Femur (tissue), 1 donor: ENCODE data around the gene EHBP1.

ENCODE experiments used
- DNase-seq: peaks from one replicate; pipeline ENCODE4 v3.0.0-alpha.2; 2017

EHBP1 gene

GRCh38 chr2:62894966-62895631 lies 189.6 kb downstream of the EHBP1 start:
- no peak for DNase-seq

GRCh38 chr2:62895632-62896009 lies 190.1 kb downstream of the EHBP1 start:
- no peak for DNase-seq

GRCh38 chr2:62897187-62897827 lies 191.8 kb downstream of the EHBP1 start:
- DNase-seq: no peak

- no peak for DNase-seq
Observed at GRCh38 chr2:62904344-62904743, 198.8 kb downstream of the EHBP1 start.

- DNase-seq: no peak
Observed at GRCh38 chr2:62908145-62908544, 202.6 kb downstream of the EHBP1 start.

GRCh38 chr2:62913311-62913710 lies 207.8 kb downstream of the EHBP1 start:
- DNase-seq: no peak

- DNase-seq: no peak
Observed at GRCh38 chr2:62919041-62919440, 213.5 kb downstream of the EHBP1 start.

- DNase-seq: no peak
Observed at GRCh38 chr2:62920070-62920469, 214.6 kb downstream of the EHBP1 start.

GRCh38 chr2:62923242-62923641 lies 217.7 kb downstream of the EHBP1 start:
- no peak for DNase-seq

GRCh38 chr2:62923881-62924280 lies 218.4 kb downstream of the EHBP1 start:
- no peak for DNase-seq

- no peak for DNase-seq
Observed at GRCh38 chr2:62928015-62928414, 222.5 kb downstream of the EHBP1 start.

- DNase-seq: no peak
Observed at GRCh38 chr2:62931536-62931935, 226.0 kb downstream of the EHBP1 start.

- no peak for DNase-seq
Observed at GRCh38 chr2:62933398-62933917, 227.9 kb downstream of the EHBP1 start.

- no peak for DNase-seq
Observed at GRCh38 chr2:62934517-62934916, 229.0 kb downstream of the EHBP1 start.

- no peak for DNase-seq
Observed at GRCh38 chr2:62938126-62938525, 232.6 kb downstream of the EHBP1 start.

GRCh38 chr2:62939735-62940491 lies 234.4 kb downstream of the EHBP1 start:
- DNase-seq: no peak

- DNase-seq: no peak
Observed at GRCh38 chr2:62940697-62941096, 235.2 kb downstream of the EHBP1 start.

GRCh38 chr2:62941413-62941812 lies 235.9 kb downstream of the EHBP1 start:
- no peak for DNase-seq

GRCh38 chr2:62944362-62944761 lies 238.8 kb downstream of the EHBP1 start:
- no peak for DNase-seq

GRCh38 chr2:62947403-62947802 lies 241.9 kb downstream of the EHBP1 start:
- DNase-seq: no peak

GRCh38 chr2:62956651-62957050 lies 251.1 kb downstream of the EHBP1 start:
- DNase-seq: peak; percentile 18

- DNase-seq: no peak
Observed at GRCh38 chr2:62958206-62958605, 252.7 kb downstream of the EHBP1 start.

- no peak for DNase-seq
Observed at GRCh38 chr2:62964050-62964449, 258.5 kb downstream of the EHBP1 start.

GRCh38 chr2:62964671-62965070 lies 259.2 kb downstream of the EHBP1 start:
- no peak for DNase-seq
